Ovary (tissue), 3 donors: ENCODE results near the gene TCF4.

Experiments used
- CTCF ChIP-seq, 3 donors: fragments of 450-650 bp in 2 of 3; fragments of 200-600 bp in 1 of 3; IDR thresholded peaks; one replicate each; pipeline versions ENCODE4 v1.5.1 to v1.8.0; 2016 to 2022; ENCODE audit warnings: antibody characterized with exemption in 3 of 3, mild to moderate bottlenecking in 1 of 3
- POLR2A ChIP-seq: fragments of 450-650 bp; IDR thresholded peaks from one replicate; pipeline ENCODE4 v1.6.1; 2017; ENCODE audit warnings: antibody characterized with exemption, mild to moderate bottlenecking, moderate library complexity
- donor health status: DM: no; HTN: no; CAD: no.

GRCh38 chr18:55497825-55498403 lies 90.1 kb downstream of the TCF4 start:
- TF ChIP-seq CTCF (IDR thresholded peaks at IDR 0.05) (no peak), POLR2A (no peak)
